Heart left ventricle (tissue), 16 donors: ENCODE results near the gene SPAG9. TPM values are rescaled to one million over a fixed set of nuclear protein-coding genes. Genes with fewer than 3 reads are reported as not detected.

Source experiments
- ATAC-seq, 4 donors: fragments of 200-7000 bp; cut with Tn5 transposase; one replicate each; pipeline ENCODE4 v1.9.1; 2020 to 2022; ENCODE audit warnings: moderate library complexity in 4 of 4, mild to moderate bottlenecking in 3 of 4, moderate number of reproducible peaks in 1 of 4
- DNase-seq, 5 donors: peaks; one replicate each; pipeline ENCODE4 v3.0.0-alpha.2; 2020
- H3K27ac ChIP-seq, 12 donors: fragments of 200-600 bp; sonication (generic) in 4 of 12; one replicate each; pipeline versions ENCODE4 v1.5.0 to v1.8.0; 2016 to 2022; ENCODE audit warnings: mild to moderate bottlenecking in 2 of 12
- H3K27me3 ChIP-seq, 9 donors: fragments of 200-600 bp; sonication (generic) in 2 of 9; one replicate each; pipeline versions ENCODE4 v1.5.1 to v1.8.0; 2016 to 2022; ENCODE audit warnings: mild to moderate bottlenecking in 3 of 9
- H3K36me3 ChIP-seq, 9 donors: fragments of 200-600 bp; sonication (generic) in 2 of 9; one replicate each; pipeline versions ENCODE4 v1.5.0 to v1.8.0; 2018 to 2022; ENCODE audit warnings: mild to moderate bottlenecking in 2 of 9
- H3K4me1 ChIP-seq, 12 donors: fragments of 200-600 bp; sonication (generic) in 4 of 12; one replicate each; pipeline versions ENCODE4 v1.5.0 to v1.8.0; 2016 to 2022; ENCODE audit warnings: mild to moderate bottlenecking in 3 of 12
- H3K4me3 ChIP-seq, 12 donors: fragments of 200-600 bp; sonication (generic) in 4 of 12; one replicate each; pipeline versions ENCODE4 v1.5.0 to v1.8.0; 2017 to 2022; ENCODE audit warnings: mild to moderate bottlenecking in 9 of 12, moderate library complexity in 4 of 12
- H3K9me3 ChIP-seq, 12 donors: fragments of 200-600 bp; sonication (generic) in 4 of 12; one replicate each; pipeline versions ENCODE4 v1.5.0 to v1.8.0; 2016 to 2022; ENCODE audit warnings: mild to moderate bottlenecking in 1 of 12
- CTCF ChIP-seq, 12 donors: fragments of 200-600 bp; sonication (generic) in 4 of 12; IDR thresholded peaks; one replicate each; pipeline versions ENCODE4 v1.5.0 to v1.8.0; 2018 to 2022; ENCODE audit warnings: antibody characterized with exemption in 12 of 12, mild to moderate bottlenecking in 5 of 12
- POLR2A ChIP-seq, 2 donors: fragments of 450-650 bp; IDR thresholded peaks; one replicate each; pipeline ENCODE4 v1.6.1; 2017; ENCODE audit warnings: antibody characterized with exemption in 2 of 2, mild to moderate bottlenecking in 2 of 2, moderate library complexity in 2 of 2
- WGBS, 4 donors: extraction: QIAGEN DNeasy Blood & Tissue Kit in 2 of 4; methylation state at CpG; one replicate each; pipeline versions ENCODE4 v1.1.5 to v1.1.7; 2013 to 2018; 5-methylcytosine and 5-hydroxymethylcytosine counted together
- intact Hi-C, 10 donors: fragments of 100-400 bp; cut with DNase I; formaldehyde crosslinking; loops; one replicate each; pipeline versions ENCODE4 v1.11.1 to v1.14.2; 2022
- polyA plus RNA-seq, 2 donors: library from polyadenylated mRNA; stranded (reverse); fragments of 200-250 nt; gene quantifications; one replicate each; pipeline ENCODE4 v1.2.3, GENCODE V29; 2013
- total RNA-seq, 9 donors: library from RNA; depleted of rRNA in 2 of 9; stranded (reverse); fragments of >200 nt in 2 of 9; fragmentation: NEBNext Ultra II Directional in 3 of 9; extraction: Animal tissue kit (Norgen Biotek cat#: 25700) in 3 of 9; gene quantifications; one replicate each; pipeline versions ENCODE4 v1.1.0 to v1.2.4, GENCODE V29; 2016 to 2023
- donor health status: ischemic (EF 13 %, LVEDD 7.1; RV severe dilation, severe dysfunction).
- donor health status: healthy with polysubstance abuse.
- donor health status: DM: no; HTN: yes; CAD: no.
- donor health status: DM: no; HTN: no; CAD: no.
- donor health status: ischemic (EF 25% LVEDD 6.9; RV normal size, moderate dysfunction).
- donor health status: ischemic (EF 25% LVEDD 5.7; RV mildly dilated, moderate dysfunction).
- donor health status: healthy.
- donor health status: DM: yes; HTN: yes; CAD: no.
- donor health status: ischemic (EF 35%, LVEDD 5.7; RV mildly dilated, moderate dysfunction).
- donor health status: nonischemic (EF 11% LVEDD 7.7; RV severe dilation, severe dysfunction).
- donor health status: DM: yes; HTN: yes; CAD: no.
- donor health status: PGD.
- donor health status: ischemic (EF 29% LVEDD 5.4; RV normal size, mild dysfunction).
- donor health status: nonischemic (EF 23%, LVEDD 6.1; RV moderate dilation, normal function).

SPAG9 gene
- total and polyA plus RNA-seq, 11 donors: 15.9 to 65.4 (median 52.9) TPM

- 41 to 53% (median 42%) methylated on average over 12 to 13 of the region's 13 CpGs for WGBS, 4 donors
- ATAC-seq: peak; percentile 52 to 76 (median 72)
- intact Hi-C loops: loop anchor here (1.0 to 10.0 kb wide), 7 partner anchors 105 to 412 kb away; partner anchors contain the start of gene SPATA20 (in 4 of the 10)
Observed at GRCh38 chr17:50956750-50957523, 163.7 kb downstream of the SPAG9 start.

DNA sequence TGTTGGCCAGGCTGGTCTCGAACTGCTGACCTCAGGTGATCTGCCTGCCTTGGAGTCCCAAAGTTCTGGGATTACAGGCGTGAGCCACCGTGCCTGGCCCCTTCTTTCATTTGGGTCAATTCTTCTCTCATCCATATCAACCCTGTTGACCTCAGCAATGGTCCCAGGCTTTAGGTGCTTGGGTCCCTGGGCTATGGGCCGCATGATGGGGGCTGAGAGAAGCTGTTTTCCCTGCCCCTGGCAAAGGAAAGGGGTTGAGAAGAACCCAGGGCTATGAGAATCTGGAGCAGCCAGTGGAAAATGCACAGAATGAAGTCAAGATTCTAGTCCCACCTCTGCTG, 164.3 kb downstream of the SPAG9 start:
- peaks cover 0 to 47% (median 30%) of the 10 kb centered on the region in 12 donors for H3K4me1 ChIP-seq
- no peak for TF ChIP-seq CTCF (IDR thresholded peaks at IDR 0.05)
- no peak for TF ChIP-seq POLR2A (IDR thresholded peaks at IDR 0.05)
- H3K9me3 ChIP-seq: no peaks in the 10 kb centered on the region
- peaks cover 0 to 21% (median 15%) of the 10 kb centered on the region in 9 donors for H3K36me3 ChIP-seq
- intact Hi-C loops: loop anchor here (1.0 to 10.0 kb wide), 7 partner anchors 104 to 412 kb away; partner anchors contain the start of gene SPATA20 (in 4 of the 10)
- H3K27me3 ChIP-seq: no peaks in the 10 kb centered on the region
- DNase-seq (no peak), ATAC-seq (no peak)
- WGBS, 4 donors: 88 to 96% (median 93%) methylated on average over 4 of the region's 4 CpGs
- H3K27ac ChIP-seq: peak overlapping the region in 6 of 12 donors; percentile 51 to 78 (median 72)
- no peak overlapping the region for H3K4me3 ChIP-seq

More at GRCh38 chr17:50956750-50957523, 163.7 kb downstream of the SPAG9 start:
- no peak overlapping the region for H3K4me3 ChIP-seq
- peak; percentile 56 to 81 (median 72) for TF ChIP-seq CTCF (IDR thresholded peaks at IDR 0.05)
- TF ChIP-seq POLR2A (IDR thresholded peaks at IDR 0.05): no peak
- H3K36me3 ChIP-seq: peaks cover 0 to 26% (median 17%) of the 10 kb centered on the region in 9 donors
- no peaks in the 10 kb centered on the region for H3K27me3 ChIP-seq
- H3K9me3 ChIP-seq: no peaks in the 10 kb centered on the region
- DNase-seq: peak; percentile 59 to 83 (median 62)
- H3K27ac ChIP-seq: peak overlapping the region in 4 of 12 donors; percentile 51 to 78 (median 70)
- peaks cover 0 to 42% (median 28%) of the 10 kb centered on the region in 12 donors for H3K4me1 ChIP-seq

- H3K27me3 ChIP-seq: no peaks in the 10 kb centered on the region
- H3K27ac ChIP-seq: peak overlapping the region in 10 of 12 donors; percentile 29 to 78 (median 64)
- TF ChIP-seq CTCF (IDR thresholded peaks at IDR 0.05) (no peak), POLR2A (IDR thresholded peaks at IDR 0.05) (no peak)
- ATAC-seq (peak in 1 of 4 donors; percentile 6), DNase-seq (no peak)
- WGBS, 4 donors: 57 to 77% (median 68%) methylated on average over 8 of the region's 8 CpGs
- H3K9me3 ChIP-seq: no peaks in the 10 kb centered on the region
- peaks cover 0 to 18% (median 14%) of the 10 kb centered on the region in 9 donors for H3K36me3 ChIP-seq
- intact Hi-C loops: loop anchor here (1.0 to 10.0 kb wide), 8 partner anchors 103 to 411 kb away; partner anchors contain the start of gene SPATA20 (in 4 of the 10)
- H3K4me3 ChIP-seq: no peak overlapping the region
- peaks cover 0 to 52% (median 33%) of the 10 kb centered on the region in 12 donors for H3K4me1 ChIP-seq
Observed at GRCh38 chr17:50955667-50956120, 165.0 kb downstream of the SPAG9 start.

DNA sequence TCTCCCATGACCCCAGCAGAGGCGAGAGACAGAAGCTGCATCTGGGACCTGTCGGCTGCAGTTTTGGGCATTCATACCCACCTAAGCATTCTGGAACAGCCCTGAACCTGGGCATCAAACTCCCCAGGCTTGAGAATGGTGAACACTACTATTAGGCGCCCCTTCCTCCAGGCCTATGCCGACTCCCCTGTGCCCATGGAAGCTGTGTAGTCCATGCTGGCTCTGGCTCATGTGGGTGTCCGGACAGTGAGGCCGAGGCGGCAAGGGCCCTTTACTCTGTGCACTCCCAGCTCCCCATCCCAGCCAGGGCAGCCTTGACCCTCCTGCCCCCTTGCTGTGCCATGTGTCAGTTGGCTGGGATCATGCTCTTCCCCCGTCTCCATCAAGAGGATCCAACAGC, 165.5 kb downstream of the SPAG9 start:
- Histone ChIP-seq H3K9me3 (no peaks in the 10 kb centered on the region), H3K4me1 (peaks cover 0 to 58% (median 38%) of the 10 kb centered on the region in 12 donors), H3K27ac (peak overlapping the region; percentile 29 to 78 (median 62)), H3K27me3 (no peaks in the 10 kb centered on the region), H3K36me3 (peaks cover 0 to 13% (median 9%) of the 10 kb centered on the region in 9 donors), H3K4me3 (no peak overlapping the region)
- ATAC-seq (no peak), DNase-seq (no peak)
- intact Hi-C loops: loop anchor here in 8 of 10 donors (2.0 to 10.0 kb wide), 6 partner anchors 103 to 410 kb away; partner anchors contain the start of gene SPATA20 (in 4 of the 8)
- WGBS, 4 donors: 90 to 97% (median 95%) methylated on average over 7 to 8 of the region's 8 CpGs
- TF ChIP-seq CTCF (IDR thresholded peaks at IDR 0.05) (no peak), POLR2A (IDR thresholded peaks at IDR 0.05) (no peak)
